MM.1S (cell line): ENCODE measurements around the gene MAPKAPK5.

Source experiments
- DNase-seq: peaks from one replicate; pipeline ENCODE4 v3.0.0-alpha.2; 2015
- H2AFZ ChIP-seq: fragments of 300-600 bp; sonication (generic); 2 replicates; pipeline ENCODE4 v1.6.0; 2016; ENCODE audit warnings: antibody characterized with exemption, low read length
- H3F3A ChIP-seq: fragments of 300-600 bp; sonication (generic); 2 replicates; pipeline ENCODE4 v1.6.1; 2016; ENCODE audit warnings: mild to moderate bottlenecking, antibody characterized with exemption, low read length, moderate library complexity, mixed read lengths; ENCODE audit not compliant: insufficient read depth
- H3K27ac ChIP-seq: fragments of 300-600 bp; sonication (generic); 2 replicates; pipeline ENCODE4 v1.5.1; 2016; ENCODE audit warnings: mild to moderate bottlenecking, low read length
- H3K27me3 ChIP-seq: fragments of 300-600 bp; sonication (generic); replicated peaks from 2 replicates; pipeline ENCODE4 v1.6.0; 2016; ENCODE audit warnings: low read length; ENCODE audit not compliant: insufficient read depth
- H3K36me3 ChIP-seq: fragments of 300-600 bp; sonication (generic); replicated peaks from 2 replicates; pipeline ENCODE4 v1.6.1; 2016; ENCODE audit warnings: mild to moderate bottlenecking, low read length, mixed read lengths; ENCODE audit not compliant: insufficient read depth
- H3K4me1 ChIP-seq: fragments of 300-600 bp; sonication (generic); 2 replicates; pipeline ENCODE4 v1.6.1; 2016; ENCODE audit warnings: low read length, mixed read lengths
- H3K4me2 ChIP-seq: fragments of 300-600 bp; sonication (generic); 2 replicates; pipeline ENCODE4 v1.6.0; 2016; ENCODE audit warnings: low read depth, low read length
- H3K4me3 ChIP-seq: fragments of 300-600 bp; sonication (generic); 2 replicates; pipeline ENCODE4 v1.5.1; 2016; ENCODE audit warnings: low read length, mixed read lengths
- H3K79me2 ChIP-seq: fragments of 300-600 bp; sonication (generic); 2 replicates; pipeline ENCODE4 v1.6.1; 2016; ENCODE audit warnings: mixed run types, low read length, mixed read lengths
- H3K9ac ChIP-seq: fragments of 300-600 bp; sonication (generic); 2 replicates; pipeline ENCODE4 v1.6.1; 2016; ENCODE audit warnings: low read length, mixed read lengths
- H3K9me2 ChIP-seq: fragments of 300-600 bp; sonication (generic); replicated peaks from 2 replicates; pipeline ENCODE4 v1.6.1; 2016; ENCODE audit warnings: mild to moderate bottlenecking, low read length, mixed read lengths; ENCODE audit not compliant: insufficient read depth
- H3K9me3 ChIP-seq: fragments of 300-600 bp; sonication (generic); replicated peaks from 2 replicates; pipeline ENCODE4 v1.6.1; 2016; ENCODE audit warnings: mild to moderate bottlenecking, low read length, mixed read lengths; ENCODE audit not compliant: insufficient read depth
- H4K20me1 ChIP-seq: fragments of 300-600 bp; sonication (generic); 2 replicates; pipeline ENCODE4 v1.6.1; 2016; ENCODE audit warnings: mild to moderate bottlenecking, low read length, moderate library complexity, mixed read lengths; ENCODE audit not compliant: insufficient read depth
- EZH2 ChIP-seq: fragments of 300-600 bp; sonication (generic); optimal IDR thresholded peaks from 2 replicates; pipeline ENCODE3; 2017; ENCODE audit warnings: low read depth, mild to moderate bottlenecking, antibody characterized with exemption, low read length, mixed read lengths
- EZH2phosphoT487 ChIP-seq: fragments of 300-600 bp; sonication (generic); IDR thresholded peaks from 2 replicates; pipeline ENCODE4 v1.6.1; 2018; ENCODE audit warnings: antibody characterized with exemption, low read length
- TF ChIP-seq, protein P1 (sequence below): fragments of 300-600 bp; sonication (generic); IDR thresholded peaks from 2 replicates; pipeline ENCODE4 v1.5.1; 2016; ENCODE audit warnings: antibody characterized with exemption, low read length, mixed read lengths

The MAPKAPK5 gene

GRCh38 chr12:111907740-111908139, 65.7 kb downstream of the MAPKAPK5 start:
- H3K4me3 ChIP-seq: no peak overlapping the region
- no peaks in the 10 kb centered on the region for H3K9me3 ChIP-seq
- H3K4me1 ChIP-seq: no peaks in the 10 kb centered on the region
- no peak for DNase-seq
- no peaks in the 10 kb centered on the region for H3K36me3 ChIP-seq
- no peaks in the 10 kb centered on the region for H4K20me1 ChIP-seq
- H3K27ac ChIP-seq: no peak overlapping the region
- no peaks in the 10 kb centered on the region for H3K9me2 ChIP-seq
- no peaks in the 10 kb centered on the region for H3F3A ChIP-seq
- H3K79me2 ChIP-seq: no peaks in the 10 kb centered on the region
- H3K27me3 ChIP-seq: no peaks in the 10 kb centered on the region
- no peak overlapping the region for H3K9ac ChIP-seq
- H3K4me2 ChIP-seq: no peak overlapping the region
- H2AFZ ChIP-seq: no peak overlapping the region
- TF ChIP-seq EZH2 (no peak), EZH2phosphoT487 (no peak)
- TF ChIP-seq, protein P1, sequence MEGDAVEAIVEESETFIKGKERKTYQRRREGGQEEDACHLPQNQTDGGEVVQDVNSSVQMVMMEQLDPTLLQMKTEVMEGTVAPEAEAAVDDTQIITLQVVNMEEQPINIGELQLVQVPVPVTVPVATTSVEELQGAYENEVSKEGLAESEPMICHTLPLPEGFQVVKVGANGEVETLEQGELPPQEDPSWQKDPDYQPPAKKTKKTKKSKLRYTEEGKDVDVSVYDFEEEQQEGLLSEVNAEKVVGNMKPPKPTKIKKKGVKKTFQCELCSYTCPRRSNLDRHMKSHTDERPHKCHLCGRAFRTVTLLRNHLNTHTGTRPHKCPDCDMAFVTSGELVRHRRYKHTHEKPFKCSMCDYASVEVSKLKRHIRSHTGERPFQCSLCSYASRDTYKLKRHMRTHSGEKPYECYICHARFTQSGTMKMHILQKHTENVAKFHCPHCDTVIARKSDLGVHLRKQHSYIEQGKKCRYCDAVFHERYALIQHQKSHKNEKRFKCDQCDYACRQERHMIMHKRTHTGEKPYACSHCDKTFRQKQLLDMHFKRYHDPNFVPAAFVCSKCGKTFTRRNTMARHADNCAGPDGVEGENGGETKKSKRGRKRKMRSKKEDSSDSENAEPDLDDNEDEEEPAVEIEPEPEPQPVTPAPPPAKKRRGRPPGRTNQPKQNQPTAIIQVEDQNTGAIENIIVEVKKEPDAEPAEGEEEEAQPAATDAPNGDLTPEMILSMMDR: no peak

- Histone ChIP-seq H3K4me3 (no peak overlapping the region), H3F3A (no peaks in the 10 kb centered on the region), H2AFZ (no peak overlapping the region), H3K4me1 (no peaks in the 10 kb centered on the region), H3K79me2 (no peaks in the 10 kb centered on the region), H3K9ac (no peak overlapping the region), H3K4me2 (no peak overlapping the region), H3K9me3 (no peaks in the 10 kb centered on the region), H4K20me1 (no peaks in the 10 kb centered on the region), H3K9me2 (no peaks in the 10 kb centered on the region), H3K27ac (no peak overlapping the region), H3K36me3 (no peaks in the 10 kb centered on the region), H3K27me3 (no peaks in the 10 kb centered on the region)
- TF ChIP-seq EZH2 (no peak), EZH2phosphoT487 (no peak)
- TF ChIP-seq, protein P1: no peak
- DNase-seq: no peak
These were observed 83.1 kb downstream of the MAPKAPK5 start for GRCh38 chr12:111925171-111925570.

DNA sequence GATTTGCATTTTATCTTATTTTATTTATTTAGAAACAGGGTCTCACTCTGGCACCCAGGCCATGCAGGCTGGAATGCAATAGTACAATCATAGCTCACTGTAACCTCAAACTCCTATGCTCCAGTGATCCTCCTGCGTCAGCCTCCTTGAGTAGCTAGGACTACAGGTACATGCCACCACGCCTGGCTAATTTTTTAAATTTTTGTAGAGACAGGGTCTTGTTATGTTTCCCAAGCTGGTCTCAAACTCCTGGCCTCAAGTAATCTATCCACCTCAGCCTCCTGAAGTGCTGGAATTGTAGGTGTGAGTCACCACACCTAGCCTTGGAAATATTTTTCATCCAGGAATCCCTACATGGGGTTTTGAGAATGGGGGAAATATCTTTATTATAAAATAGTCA, 84.6 kb downstream of the MAPKAPK5 start:
- H3K4me3 ChIP-seq: no peak overlapping the region
- no peak overlapping the region for H3K9ac ChIP-seq
- H3K36me3 ChIP-seq: no peaks in the 10 kb centered on the region
- TF ChIP-seq EZH2phosphoT487 (no peak), EZH2 (no peak)
- H3K9me2 ChIP-seq: no peaks in the 10 kb centered on the region
- no peaks in the 10 kb centered on the region for H3K4me1 ChIP-seq
- H2AFZ ChIP-seq: no peak overlapping the region
- H3K27ac ChIP-seq: no peak overlapping the region
- no peak overlapping the region for H3K4me2 ChIP-seq
- no peaks in the 10 kb centered on the region for H3F3A ChIP-seq
- H3K79me2 ChIP-seq: no peaks in the 10 kb centered on the region
- H3K9me3 ChIP-seq: no peaks in the 10 kb centered on the region
- H4K20me1 ChIP-seq: no peaks in the 10 kb centered on the region
- DNase-seq: no peak
- no peaks in the 10 kb centered on the region for H3K27me3 ChIP-seq

GRCh38 chr12:111927346-111927745, 85.3 kb downstream of the MAPKAPK5 start:
- TF ChIP-seq EZH2phosphoT487 (no peak), EZH2 (no peak)
- TF ChIP-seq, protein P1: no peak
- Histone ChIP-seq H3F3A (no peaks in the 10 kb centered on the region), H3K9ac (no peak overlapping the region), H3K4me2 (no peak overlapping the region), H4K20me1 (no peaks in the 10 kb centered on the region), H3K36me3 (no peaks in the 10 kb centered on the region), H3K9me3 (no peaks in the 10 kb centered on the region), H3K9me2 (no peaks in the 10 kb centered on the region), H3K4me3 (no peak overlapping the region), H3K79me2 (no peaks in the 10 kb centered on the region), H3K27ac (no peak overlapping the region), H3K4me1 (no peaks in the 10 kb centered on the region), H3K27me3 (no peaks in the 10 kb centered on the region), H2AFZ (no peak overlapping the region)
- DNase-seq: no peak
